GM18907 (cell line): ENCODE results near the gene USP20.
A peak's percentile ranks its signal among the peaks of the same experiment; 100 is the strongest.
"Not testable (repeated sequence)": the region's sequence is repeated elsewhere in the genome, so short reads cannot be mapped to it uniquely, and the experiment has no call there.

Experiments
- ATAC-seq: cut with Tn5 transposase; IDR thresholded peaks from one replicate; pipeline ENCODE4 v1.9.1; 2021; ENCODE audit warnings: mild to moderate bottlenecking, moderate library complexity; ENCODE audit not compliant: unreplicated experiment

USP20 gene

GRCh38 chr9:129835128-129835859, at the start of gene USP20, which contains the start of gene C9orf78:
Gene USP20, plus strand, starts transcription at chr9:129835458. Its CDS starts 17,098 bp downstream, at chr9:129852556.
Gene C9orf78, minus strand, starts transcription at chr9:129835275. Its CDS starts 54 bp downstream, at chr9:129835221.
- ATAC-seq: peak; percentile 85

GRCh38 chr9:129785866-129786265, 49.4 kb upstream of the USP20 start:
- ATAC-seq: no peak

- ATAC-seq: no peak
These were observed 48.8 kb upstream of the USP20 start for GRCh38 chr9:129786481-129786880.

- no peak for ATAC-seq
These were observed 40.7 kb upstream of the USP20 start for GRCh38 chr9:129794549-129794948.

- not testable (repeated sequence) for ATAC-seq
These were observed 39.2 kb upstream of the USP20 start for GRCh38 chr9:129796029-129796428.

GRCh38 chr9:129798973-129799372, 36.3 kb upstream of the USP20 start:
- ATAC-seq: no peak

GRCh38 chr9:129801504-129801903, 33.8 kb upstream of the USP20 start:
- no peak for ATAC-seq

GRCh38 chr9:129802833-129803675, 32.2 kb upstream of the USP20 start, which contains the start of gene TOR1B:
Gene TOR1B, plus strand, starts transcription at chr9:129803184. Its CDS starts 29 bp downstream, at chr9:129803213.
- peak; percentile 90 for ATAC-seq

- no peak for ATAC-seq
These were observed 31.6 kb upstream of the USP20 start for GRCh38 chr9:129803676-129804060.

GRCh38 chr9:129806061-129806460, 29.2 kb upstream of the USP20 start:
- ATAC-seq: no peak

- no peak for ATAC-seq
These were observed 25.9 kb upstream of the USP20 start for GRCh38 chr9:129809346-129809745.

GRCh38 chr9:129810116-129810515, 25.1 kb upstream of the USP20 start:
- ATAC-seq: no peak

- ATAC-seq: no peak
These were observed 24.5 kb upstream of the USP20 start for GRCh38 chr9:129810788-129811187.

GRCh38 chr9:129811967-129812363, 23.3 kb upstream of the USP20 start:
- no peak for ATAC-seq

GRCh38 chr9:129812385-129812784, 22.9 kb upstream of the USP20 start:
- ATAC-seq: no peak

GRCh38 chr9:129813661-129814060, 21.6 kb upstream of the USP20 start:
- no peak for ATAC-seq

GRCh38 chr9:129814432-129815223, 20.6 kb upstream of the USP20 start:
- ATAC-seq: no peak

GRCh38 chr9:129815278-129815677, 20.0 kb upstream of the USP20 start:
- ATAC-seq: no peak

GRCh38 chr9:129816501-129817435, 18.5 kb upstream of the USP20 start:
- ATAC-seq: no peak
